NCI-H146 (cell line): Measurements from ENCODE around the gene CIAO3.

ENCODE experiments used
- DNase-seq: peaks from one replicate; lab custom pipeline; 2025; lab: John Stamatoyannopoulos, UW

CIAO3 gene

DNA sequence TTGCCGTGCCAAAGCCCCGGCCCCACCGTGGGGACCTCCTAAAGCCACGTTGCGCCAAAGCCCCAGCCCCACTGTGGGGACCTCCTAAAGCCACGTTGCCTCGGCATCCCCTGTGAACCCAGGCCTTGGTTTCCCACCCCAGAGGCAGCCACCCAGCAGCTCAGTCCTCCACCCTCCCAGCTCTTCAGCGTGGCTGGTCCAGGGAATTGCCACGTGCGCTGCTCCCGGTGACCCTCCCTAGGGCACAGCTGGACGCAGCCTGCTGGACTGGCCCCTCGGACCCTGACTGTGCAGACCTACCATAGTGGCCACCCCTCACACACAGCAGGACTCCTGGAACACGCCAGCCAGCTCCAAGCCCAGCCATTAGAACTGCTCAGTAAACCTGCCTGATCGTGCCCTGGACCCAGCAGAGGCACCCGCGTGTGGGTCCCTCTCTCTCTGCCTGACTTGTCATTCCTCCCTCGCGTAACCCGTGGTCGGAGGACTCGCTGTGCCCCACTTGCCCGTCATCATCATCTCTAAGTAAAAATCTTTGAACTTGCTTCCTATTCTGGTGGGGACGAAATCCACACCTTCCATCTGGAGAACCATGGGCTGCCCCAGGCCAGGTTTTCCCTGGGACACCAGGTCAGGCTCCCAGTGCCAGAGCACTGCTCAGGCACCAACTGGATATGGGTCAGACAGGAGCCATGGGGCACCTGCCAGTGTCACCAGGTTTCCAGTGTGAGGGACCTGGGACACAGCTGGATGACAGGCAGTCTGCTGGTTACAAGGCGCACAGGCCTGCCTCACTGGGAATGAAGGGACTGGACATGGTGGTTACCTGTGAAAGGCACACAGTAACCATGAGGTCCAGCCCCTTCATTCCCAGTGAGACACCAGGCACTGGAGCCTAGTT lies 5.6 kb downstream of the CIAO3 start:
- no peak for DNase-seq

DNA sequence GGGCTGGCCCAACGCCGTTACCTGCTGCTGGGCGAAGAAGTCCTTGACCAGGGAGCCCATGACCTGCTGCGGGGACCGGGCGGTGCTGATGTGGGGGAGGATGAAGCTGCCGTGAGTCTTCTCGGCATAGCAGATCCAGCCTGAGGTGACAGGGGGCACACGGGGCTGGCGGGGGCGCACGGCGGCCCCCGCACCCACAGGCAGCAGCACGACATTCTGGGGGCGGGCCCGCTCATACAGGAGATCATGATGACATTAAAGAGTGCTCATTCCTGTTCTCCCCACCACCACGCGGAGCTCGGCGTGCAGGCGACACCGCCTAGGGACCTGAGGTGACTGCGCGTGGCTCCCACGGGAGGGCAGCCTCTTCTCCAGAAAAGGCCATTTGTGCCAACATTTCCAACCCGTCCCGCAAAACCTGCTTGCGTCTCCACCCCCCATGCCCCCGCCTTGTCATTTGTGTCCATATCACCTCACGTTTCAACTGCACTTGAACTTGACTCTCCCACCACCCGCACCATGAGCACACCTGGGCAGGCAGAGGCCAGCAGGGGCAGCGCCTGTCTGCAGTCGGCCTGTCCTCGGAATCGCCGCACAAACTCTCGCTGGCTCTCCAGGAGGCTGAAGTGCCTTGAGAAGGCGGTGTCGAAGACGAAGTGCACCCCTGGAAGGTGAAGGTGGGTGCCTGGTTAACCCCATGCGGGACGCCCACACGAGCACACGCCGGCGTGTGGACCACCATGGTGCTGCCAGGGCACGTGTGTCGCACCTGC lies 6.4 kb downstream of the CIAO3 start:
- no peak for DNase-seq

DNA sequence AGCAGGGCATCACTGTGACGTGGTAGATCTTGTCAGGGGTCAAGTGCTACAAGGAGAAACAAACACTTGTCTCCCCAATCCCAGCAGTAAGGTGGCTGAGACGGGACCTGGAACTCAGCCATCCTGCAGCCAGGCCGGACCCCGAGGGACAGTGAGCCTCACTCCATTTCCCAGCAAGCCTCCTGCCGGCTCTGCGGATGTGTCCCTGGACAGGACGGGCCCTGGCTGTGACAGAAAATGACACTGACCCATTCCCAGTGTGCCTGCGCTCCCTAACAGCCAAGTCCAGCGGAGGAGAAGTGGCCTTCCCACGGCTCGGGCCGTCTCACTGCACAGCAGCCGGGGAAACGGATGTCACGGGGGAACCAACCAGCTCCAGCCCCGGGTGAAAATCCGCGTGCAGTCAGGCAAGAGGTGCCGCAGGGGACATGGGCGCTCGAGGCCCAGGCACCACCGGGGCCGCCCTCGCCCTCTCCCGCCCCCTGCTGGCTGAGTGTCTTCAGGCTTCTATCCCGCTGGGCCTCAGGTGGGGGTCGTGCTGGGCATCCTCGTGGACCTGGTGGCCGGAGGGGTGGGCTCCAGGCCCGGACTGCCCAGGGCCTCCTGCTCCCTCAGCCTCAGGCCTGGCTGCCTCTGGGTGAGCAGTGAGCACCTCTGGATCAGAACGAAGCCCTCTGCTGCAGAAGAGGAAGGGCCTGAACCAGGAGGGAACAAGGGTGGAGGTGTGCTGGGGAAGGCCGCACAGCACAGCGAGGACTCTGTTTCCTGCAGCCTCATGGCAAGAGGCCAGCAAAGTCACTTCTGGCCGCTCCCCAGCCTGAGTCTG lies 7.2 kb downstream of the CIAO3 start:
- no peak for DNase-seq

DNA sequence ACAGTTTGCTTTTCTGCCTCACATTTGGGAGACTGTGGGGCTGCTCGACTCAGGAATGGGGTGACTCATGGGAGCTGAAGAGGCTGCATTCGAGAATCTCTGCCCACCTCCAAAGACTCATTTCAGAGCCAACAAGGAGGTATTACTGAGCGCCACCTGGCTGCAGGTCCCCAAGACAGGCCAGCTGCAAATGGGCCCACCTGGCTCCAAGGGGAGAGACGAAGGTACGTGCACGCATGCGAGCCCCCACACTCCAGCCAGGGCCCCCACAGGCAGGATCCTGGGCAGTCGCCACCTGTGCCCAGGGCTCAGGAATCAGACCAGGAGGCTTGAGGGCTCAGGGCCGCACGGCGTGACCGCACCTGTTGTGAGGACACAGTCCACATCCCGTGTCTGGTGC lies 7.9 kb downstream of the CIAO3 start:
- no peak for DNase-seq

DNA sequence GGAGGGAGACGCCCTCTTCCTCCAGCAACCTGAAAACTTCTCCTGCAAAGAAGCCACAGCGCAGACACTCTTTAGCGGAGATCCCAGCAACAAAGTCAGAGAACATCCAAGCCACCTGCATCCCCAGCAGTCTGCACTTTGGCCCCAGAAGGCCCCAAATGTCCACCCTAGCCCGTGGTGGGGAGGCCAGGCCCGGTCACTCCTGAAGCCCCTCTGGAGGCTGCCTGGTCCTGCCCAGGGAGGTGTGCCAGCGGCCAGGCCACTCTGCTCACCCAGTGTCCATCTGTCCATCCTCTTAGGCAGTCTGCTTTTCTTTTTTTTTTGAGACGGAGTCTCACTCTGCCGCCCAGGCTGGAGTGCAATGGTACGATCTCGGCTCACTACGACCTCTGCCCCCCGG lies 8.5 kb downstream of the CIAO3 start:
- no peak for DNase-seq

DNA sequence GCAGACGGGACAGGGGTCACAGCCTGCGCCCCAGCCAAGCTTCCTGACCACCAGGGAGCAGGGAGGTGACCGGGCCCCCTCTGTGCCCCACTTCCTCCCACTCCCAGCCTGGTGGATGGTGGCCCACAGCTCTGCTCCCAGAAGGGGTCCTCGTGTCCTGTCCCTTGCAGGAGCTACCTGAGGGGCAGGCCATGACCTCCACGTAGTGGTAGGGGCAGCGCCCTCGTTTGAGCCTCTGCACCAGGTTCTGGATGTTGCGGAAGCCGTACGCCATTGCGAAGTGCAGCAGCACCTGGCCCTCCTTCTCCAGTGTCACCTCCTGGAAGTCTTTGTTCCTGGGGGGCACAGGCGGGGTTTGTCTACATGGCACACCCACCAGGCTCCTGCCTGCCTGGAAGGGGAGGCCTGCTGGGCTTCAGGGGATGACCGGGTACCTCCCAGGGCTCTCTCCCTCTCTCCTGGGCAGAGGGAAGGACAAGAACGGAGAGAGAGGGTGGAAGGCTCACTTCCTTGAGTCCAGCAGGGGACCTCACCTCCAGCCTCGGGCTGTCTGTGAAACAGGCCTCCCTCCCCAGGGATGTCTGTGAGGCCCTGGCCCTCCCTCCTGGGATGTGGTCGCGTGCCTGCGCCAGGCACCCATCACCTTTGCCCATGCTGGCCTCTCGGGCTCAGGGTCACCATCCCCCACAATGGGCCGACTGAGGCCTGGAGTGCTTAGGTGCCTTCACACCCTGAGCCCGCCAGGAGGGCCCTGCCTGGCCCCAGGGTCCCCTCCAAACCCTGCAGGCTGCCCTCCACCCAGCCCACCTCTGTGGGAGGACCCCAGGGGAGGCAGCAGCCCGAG lies 9.9 kb downstream of the CIAO3 start:
- no peak for DNase-seq

DNA sequence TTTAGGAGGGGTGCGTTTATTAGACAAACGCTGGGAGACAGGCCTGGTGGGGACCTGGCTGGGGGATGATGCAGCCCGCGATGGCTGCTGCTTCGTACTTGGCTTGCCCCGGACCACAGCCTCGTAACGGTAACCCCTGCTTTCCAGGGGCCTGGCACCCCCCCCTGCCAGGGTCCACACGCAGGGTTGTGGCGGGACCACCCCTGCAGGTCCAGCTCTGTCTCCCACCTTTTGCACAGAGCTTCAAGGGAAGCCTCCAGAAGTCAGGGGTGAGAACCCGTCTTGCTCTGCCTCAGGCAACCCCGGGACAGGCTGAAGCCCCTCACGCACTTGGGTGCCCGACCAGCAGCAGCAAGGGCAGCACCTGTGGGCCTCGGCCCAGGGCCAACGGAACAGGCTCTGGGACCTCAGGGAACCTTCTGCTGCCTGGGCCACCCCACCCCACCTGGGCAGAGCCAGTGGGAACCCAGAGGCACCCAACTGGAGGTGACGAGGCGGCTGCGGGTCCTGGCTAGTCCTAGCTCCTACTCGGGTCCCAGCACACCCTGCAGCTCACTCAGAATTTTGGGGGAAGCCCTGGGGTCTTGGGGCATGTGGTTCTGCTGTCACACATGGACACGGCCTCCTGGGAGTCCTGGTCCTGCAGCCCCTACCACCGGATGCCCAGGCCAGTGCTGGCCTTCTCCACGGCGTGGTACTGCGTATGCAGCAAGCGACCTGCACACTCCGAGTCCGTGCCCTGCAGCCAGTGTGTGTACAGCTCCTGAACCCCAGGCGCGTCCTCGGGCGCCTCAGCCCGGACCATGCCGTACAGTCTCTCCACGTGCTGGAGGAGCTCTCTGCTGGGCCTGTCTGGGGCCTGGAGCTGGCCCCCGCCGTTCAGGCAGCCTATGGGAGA lies 10.8 kb downstream of the CIAO3 start:
- DNase-seq, result no peak

DNA sequence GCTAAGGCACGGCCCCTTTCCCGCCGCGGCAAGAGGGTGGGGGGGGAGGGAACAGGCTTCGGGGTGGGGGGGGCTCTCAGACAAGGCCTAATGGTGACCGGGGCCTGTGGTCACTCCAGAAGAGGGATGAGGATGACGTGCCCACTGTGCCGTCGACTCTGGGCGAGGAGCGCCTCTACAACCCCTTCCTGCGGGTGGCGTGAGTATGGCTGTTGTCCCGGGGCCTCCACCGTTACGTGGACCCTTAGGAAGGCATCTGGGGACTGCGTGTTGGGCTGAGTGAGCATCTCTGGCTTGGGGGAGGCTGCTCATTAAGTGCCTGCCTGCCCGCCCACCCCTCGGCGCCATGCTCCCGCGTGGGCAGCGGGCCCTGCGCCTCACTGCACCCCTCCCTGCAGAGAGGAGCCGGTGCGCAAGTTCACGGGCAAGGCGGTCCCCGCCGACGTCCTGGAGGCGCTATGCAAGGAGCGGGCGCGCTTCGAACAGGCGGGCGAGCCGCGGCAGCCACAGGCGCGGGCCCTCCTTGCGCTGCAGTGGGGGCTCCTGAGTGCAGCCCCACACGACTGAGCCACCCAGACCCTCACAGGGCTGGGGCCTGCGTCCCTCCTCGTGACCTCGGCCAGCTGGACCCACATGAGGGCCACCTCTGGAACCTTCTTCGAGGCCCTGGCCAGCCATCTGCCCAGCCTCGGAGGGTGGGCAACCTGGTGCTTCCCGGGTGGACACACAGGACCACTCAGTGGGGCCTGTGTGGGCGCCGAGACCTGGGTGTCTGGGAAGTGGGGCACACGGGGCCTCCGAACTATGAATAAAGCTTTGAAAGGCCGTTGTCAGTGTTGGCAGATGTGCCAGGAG lies 11.7 kb downstream of the CIAO3 start:
- DNase-seq, result no peak

DNA sequence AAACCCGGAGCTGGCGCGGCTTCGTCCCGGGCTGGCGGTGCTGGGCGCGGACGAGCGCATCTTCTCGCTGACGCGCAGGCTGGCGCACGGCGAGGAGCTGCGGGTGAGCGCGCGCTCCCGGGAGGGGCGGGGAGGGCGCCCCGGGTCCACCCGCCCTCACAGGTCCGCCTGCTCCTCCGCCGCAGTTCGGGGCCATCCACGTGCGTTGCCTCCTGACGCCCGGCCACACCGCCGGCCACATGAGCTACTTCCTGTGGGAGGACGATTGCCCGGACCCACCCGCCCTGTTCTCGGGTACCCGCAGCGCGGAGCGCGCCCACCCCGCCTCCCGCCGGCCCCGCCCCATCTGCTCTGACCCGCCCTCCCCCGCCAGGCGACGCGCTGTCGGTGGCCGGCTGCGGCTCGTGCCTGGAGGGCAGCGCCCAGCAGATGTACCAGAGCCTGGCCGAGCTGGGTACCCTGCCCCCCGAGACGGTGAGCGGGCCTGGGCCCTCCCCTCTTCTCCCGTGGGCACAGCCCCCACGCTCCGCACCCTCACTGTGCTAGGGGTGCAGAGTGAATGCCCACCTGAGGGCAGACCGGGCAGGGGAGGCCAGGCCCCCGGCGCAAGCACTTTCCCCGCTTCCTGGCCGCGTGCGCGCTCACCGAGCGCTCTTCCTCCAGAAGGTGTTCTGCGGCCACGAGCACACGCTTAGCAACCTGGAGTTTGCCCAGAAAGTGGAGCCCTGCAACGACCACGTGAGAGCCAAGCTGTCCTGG lies 12.5 kb downstream of the CIAO3 start:
- peak; percentile 94 for DNase-seq

DNA sequence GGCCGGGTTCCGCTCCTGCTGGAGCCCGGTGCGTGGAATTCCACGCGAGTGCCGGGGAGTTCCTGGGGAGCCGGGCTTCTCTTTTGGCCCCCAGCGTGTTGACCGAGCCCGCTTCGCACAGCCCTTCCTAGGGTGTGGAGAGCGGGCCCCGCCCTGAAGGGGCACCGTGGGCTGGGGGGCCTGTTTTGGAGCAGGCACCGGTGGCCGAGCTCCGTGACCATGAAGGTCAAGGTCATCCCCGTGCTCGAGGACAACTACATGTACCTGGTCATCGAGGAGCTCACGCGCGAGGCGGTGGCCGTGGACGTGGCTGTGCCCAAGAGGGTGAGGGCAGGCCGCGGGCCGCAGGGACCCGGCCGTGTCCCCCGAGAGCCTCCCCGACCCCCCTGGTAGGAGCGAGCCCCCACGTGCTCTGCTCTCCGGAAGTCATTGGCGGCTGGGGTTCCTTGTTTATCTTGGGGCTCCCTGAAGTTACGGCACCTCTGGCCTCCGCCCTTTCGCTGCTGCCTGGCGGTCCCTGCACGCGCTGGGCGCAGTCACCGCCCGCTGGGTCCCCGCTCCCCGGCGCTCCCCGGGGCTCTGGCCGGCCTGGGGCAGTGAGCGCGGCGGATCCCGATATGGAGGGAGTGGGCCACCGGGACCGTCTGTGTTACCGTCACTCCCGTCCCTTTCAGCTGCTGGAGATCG lies 13.4 kb downstream of the CIAO3 start:
- peak; percentile 37 for DNase-seq

DNA sequence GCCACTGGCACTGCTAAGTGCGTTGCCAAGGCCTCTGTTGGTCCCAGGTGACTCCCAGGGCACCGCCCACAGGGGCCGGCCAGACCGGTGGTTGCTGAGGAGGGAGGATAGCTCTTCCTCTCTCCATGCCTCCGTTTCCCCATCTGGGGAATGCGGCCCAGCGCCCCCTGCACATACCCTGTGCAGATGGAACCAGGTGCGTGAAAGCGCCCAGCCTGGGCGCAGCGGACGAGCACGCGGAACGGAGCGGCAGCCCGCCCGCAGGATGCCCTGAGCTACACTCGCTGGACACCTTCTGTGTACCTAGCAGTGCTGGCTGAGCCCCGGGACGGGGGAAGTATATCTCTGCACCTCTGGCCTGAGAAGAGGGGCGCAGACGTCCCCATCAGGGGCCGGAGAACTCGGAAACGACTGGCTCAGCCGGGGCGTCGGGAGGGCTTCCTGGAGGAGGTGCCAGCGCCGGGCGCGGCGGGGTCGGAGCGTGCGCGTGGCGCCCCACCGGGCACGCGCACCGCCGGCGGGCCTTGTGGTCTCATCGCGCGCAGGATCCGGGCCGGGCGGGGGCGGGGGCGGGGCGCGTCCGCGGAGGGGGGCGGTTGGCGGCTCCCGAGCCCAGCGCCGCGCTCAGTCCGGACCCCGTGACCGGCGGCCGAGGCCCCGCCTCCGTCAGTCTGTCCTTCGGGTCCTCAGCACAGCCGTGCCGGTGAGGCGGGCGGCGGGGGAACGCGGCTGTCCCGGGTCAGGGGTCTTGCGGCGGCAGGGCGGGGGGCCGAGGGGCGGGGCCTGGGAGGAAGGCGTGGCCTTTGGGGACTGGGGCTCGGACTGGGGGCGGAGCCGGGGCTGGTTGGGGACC lies 14.1 kb downstream of the CIAO3 start, which contains the start of the genes CCDC78 and HAGHL:
Gene CCDC78 (minus strand): TSS at position 6 of the 853 bp plus-strand sequence. CDS start 76 bp downstream, outside the sequence.
Gene HAGHL (plus strand): TSS at position 669 of the 853 bp plus-strand sequence. CDS start 404 bp downstream, outside the sequence.
- peak; percentile 74 for DNase-seq

DNA sequence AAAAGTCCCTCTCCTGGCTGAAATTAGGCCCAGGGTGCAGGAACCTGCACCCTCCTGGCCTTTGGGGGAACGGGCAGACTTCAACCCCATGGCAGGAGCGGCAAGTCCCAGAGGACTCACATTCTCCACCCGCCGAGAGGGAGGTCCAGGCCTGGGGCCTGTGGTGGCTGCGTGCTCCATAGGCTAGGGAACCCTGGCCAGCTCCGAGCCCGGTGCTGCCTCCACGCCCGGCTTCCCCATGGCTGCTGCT lies 14.7 kb downstream of the CIAO3 start:
- DNase-seq, result no peak

DNA sequence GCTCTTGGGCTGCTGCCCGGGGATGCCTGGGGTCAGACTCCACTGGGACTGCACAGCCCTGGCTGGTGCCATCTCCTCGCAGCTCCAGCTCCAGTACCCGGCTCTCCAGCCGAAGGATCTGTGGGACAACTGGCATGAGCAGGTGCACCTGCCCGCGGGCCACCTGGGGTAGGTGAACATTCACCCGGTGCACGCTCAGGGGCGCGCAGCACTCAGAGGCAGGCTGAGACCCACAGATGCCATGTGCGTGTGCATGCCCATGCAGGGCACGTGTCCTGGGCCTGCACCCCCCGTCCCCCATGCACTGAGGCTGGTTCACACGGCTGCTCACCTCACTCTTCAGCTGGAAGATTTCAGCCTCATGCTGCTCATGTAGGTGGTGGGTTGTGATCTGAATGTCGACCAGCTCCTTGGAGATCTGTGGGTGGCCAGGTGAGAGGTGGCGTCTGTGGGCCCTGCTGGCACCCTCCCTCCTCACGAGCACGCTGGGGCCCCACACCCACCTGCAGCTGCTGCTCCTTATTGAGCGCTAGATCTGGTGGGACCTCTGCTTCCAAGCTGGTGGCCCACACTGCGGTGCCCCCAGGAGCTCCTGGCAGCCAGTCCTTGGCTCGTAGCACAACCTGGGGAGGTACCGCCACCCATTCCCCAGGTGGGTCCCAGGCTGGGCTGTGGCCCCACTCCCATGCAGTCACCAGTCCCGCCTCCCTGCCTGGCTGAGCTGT lies 15.2 kb downstream of the CIAO3 start:
- DNase-seq, result peak; percentile 16

DNA sequence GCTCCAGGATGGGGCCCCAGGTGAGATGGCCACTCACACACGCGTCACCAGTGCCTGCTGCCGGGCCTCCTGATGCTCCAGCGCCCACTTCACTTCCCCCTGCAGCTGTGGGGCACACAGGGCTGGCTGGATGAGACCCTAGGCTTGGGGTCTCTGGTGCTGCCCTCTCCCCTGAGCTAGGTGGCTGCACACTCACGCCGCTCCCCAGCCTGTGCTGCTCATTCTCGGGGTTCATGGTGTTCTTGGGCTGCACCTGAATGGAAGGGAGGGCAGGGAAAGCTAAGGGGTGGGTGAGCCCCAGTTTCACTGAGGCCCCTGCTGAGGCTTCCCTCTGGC lies 15.8 kb downstream of the CIAO3 start:
- DNase-seq, result no peak

DNA sequence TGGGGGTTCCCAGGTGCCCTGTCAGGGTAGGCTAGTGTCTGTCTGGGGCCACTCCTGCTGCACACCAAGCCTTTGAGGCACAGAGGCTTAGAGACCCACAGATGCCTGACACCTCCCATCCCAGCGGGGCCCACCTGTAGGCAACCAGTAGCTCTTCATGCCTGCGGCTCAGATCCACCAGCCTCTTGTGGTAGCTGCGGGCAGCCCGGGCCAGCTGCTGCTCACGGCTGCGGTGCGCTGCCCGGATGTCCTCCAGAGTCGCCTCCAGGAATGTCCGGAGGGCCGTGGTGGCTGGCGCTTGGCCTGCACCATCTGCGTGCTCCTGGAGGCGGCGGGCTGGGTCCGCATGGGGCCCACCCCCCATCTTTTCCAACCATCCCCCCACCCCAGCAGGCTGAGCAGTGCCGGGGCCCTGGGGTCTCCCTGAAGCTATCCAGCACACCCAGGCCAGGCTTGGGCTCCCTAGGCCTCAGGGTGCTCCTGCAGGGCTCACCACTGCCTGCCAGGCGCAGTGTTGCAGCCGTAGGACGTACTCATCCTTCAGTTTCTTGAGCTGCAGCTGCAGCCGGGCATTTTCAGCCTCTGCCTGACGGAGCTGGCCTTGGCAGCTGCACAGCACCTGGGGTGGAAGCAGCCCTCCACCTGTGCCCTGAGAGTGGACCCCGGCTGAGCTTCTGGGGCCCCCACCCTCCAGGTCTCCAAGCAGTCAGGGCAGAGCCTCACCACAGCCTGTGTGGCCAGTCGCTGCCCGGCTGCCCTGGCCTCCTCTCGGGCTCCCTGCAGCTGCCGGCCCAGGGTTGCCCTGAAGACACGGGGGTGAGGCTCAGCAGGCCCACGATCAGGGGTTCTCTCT lies 16.4 kb downstream of the CIAO3 start:
- DNase-seq, result no peak

DNA sequence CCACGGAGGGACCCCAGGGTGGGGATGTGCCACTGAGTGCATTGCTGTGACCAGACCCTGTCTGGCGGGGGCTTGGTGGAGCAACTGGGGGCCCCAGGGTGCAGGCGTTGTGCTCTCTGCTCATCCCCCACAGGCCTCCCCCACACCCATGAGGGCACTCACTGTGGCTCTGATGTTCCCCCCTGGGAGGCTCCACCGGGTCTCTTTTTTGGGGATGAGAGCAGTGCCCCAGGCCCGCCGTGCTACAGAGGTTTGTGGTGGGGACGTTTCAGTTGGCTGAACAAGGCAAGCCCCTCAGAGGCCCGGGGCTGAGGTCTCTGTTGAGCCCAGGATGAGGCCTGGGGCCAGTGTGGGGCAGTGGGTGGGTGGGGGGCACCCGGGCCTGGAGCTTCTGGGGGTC lies 17.1 kb downstream of the CIAO3 start:
- no peak for DNase-seq
